HTERT RPE-1 (cell line): ENCODE results near the gene BICDL1.
"Not testable (repeated sequence)": the region's sequence is repeated elsewhere in the genome, so short reads cannot be mapped to it uniquely, and the experiment has no call there.

ENCODE experiments used
- in situ Hi-C: fragments of 300-500 bp; cut with MboI; formaldehyde crosslinking; loops from 4 replicates; pipeline ENCODE4 v1.14.3; 2020; ENCODE audit warnings: low sequenced_read_pairs

The BICDL1 gene

DNA sequence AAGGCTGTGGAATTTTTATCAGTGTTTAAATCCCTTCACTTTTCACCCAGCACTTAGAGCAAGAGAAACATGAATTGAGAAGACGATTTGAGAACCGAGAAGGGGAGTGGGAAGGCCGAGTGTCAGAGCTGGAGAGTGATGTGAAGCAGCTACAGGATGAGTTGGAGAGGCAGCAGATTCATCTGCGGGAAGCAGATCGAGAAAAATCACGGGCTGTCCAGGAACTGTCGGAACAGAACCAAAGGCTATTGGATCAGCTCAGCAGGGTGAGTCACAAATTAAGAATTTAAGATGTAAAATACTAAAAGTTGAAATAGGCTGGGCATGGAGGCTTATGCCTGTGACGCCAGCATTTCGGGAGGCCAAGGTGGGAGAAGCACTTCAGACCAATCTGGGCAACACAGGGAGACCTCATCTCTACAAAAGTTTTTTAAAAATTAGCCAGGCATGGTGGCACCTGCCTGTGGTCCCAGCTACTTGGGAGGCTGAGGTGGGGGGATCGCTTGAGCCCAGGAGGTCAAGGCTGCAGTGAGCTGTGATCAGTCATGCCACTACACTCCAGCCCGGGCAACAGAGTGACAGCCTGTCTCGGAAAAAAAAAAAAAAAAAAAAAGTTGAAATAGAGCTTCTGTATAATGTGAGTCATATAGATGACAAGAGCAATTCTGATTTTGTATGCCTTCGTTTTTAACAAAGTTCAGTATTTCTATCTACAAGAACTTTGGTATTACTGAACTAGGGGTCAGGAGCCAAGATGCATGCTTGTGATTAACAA is 9.6 kb downstream of the BICDL1 start:
- in situ Hi-C loops = no loop called here

DNA sequence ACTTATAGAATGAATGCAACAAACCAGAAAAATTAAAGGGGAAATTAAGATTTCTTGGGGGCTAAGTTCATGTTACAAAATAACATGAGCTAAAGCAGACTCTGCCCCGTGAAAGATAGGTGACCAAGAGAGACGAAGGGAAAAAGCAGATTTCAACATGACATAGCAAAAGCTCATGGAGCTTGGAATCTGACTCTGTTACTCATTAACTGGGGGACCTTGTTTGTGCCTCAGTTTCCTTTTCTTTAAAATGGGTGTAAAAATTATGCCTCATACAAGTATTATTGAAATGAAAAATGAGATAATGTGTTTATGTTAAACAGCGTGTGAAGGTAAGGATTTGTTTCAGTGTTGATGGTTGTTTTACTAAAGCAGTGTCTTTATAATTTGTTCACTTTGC is 11.5 kb downstream of the BICDL1 start:
- in situ Hi-C loops = no loop called here

DNA sequence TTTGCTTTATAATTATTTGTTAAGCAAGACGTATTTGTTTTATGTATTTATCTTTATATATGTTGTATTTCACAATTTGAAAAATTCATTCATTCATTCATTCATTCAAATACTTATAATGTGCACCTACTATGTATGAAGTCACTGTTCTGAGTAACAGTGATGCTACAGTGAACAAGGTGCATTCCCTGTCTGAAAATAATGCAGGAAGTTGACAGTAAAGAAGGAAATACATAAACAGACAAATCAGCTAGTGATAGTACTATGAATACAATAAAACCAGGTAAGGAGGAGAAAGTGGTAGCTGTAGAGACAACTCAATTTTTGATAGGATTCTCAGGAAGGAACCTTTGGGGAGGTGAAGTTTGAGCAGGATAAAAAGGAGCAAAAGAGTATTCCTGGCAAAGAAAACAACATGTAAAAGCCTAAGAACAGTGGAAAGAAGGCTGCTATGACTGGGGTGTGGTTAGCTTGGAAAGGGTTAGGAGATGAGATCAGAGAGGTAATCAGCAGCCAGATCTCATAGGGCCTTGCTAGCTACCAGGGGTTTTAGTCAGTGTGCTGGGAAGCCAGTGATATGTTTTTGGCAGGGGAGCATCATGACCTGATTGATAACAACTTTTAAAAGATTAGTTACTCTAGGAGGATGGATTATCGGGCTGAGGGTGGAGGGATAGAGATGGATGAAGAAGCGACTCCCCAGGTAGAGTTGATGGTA is 17.4 kb downstream of the BICDL1 start:
- in situ Hi-C loops = no loop called here

DNA sequence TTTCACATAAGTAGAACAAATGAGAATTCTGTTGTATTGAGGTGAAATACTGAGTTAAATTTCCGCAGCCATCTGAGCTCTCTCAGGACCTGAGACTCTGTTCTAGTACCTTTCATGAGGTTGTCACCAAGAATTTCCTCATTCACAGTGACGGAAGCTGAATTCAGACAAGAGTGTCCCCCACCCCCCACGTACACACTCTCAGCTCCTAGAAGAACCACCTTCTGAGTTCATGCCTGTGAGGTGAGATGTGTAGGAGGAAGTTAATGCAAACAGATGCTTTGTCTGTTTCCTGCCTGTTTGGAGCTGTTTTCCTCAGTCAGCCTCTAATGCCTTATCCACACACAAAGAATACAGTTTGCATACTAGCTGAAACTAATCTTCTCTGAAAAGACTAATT is 18.2 kb downstream of the BICDL1 start:
- in situ Hi-C loops = no loop called here

DNA sequence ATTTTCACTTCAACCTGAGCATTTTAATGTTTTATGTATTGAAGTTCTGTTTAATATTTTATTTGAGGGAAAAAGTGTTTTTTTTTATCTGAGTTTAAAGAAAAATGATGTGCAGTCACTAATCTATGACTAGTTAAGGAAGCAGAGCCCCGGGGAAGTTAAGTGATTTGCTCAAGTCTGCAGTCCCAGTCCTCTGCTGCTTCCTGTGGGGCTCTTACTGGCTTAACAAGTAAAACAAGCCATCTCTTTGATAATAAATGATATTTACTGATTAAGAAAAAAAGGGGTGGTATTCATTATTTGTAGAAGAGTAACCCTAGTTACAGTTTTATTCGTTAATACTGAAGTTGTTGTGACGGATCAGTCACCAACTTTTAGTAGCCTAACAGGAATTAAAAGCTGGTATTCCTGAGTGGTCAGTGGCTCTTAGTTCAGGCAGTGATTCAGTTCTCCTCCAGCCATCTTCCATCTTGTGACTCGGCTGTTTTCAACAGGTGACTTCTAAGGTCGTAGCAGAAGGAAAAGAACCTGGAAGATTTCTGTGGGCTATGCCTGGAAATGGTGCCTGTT is 21.7 kb downstream of the BICDL1 start:
- in situ Hi-C loops = no loop called here

DNA sequence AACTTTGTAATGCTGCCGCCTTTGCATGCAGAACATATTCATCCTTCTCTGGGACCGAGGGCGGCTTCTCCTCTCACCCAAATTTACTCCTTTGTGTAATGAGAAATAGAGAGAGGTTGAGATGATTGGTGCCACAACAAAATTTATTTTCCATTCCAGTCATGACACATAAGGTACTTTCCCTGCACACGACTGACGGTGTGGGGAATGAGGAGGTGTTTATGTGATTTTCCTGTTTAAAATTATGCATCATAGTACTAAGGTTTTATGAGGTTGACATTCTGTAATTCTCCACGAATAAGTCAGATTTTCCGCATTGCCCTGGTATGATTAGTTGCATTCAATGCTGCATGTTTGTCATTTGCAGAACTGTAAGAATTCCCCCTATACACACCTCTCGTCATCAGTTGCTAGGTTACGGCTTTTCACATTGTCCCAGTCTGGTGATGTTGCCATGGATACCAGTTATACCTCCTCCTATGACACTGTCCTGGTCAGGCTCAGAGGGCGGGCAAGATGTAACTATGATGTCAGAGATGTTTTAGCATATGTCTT is 23.1 kb downstream of the BICDL1 start:
- in situ Hi-C loops = no loop called here

DNA sequence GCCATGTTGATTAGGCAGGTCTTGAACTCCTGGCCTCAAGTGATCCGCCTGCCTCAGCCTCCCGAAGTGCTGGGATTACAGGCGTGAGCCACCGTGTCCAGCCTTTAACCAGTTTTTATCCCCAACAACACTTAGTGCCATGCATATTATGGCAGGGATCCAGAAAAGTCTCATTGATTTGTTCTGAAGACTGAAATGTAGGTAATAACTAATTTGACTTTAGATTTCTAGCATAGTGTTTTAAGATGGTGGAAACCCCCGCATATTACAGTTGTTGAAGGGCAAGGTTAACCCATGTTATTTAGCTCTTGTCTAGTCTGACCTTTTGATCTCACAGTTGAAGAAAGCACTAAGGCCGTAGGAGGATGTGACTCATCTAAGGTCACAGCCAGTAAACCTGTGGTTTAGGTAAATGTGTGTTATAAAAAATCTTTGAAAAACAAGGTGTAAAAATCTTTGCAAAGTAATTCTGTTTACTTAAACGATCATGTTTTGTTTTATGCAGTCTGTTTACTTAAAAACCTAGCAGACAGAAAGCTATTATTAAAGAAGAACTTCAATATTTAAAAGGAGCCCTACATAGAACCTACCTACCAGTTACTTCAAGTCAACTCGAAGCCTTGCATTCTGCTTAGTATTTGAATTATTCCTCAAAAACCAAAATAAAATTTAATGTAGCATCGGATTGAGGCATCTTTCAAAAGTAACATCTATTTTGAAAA is 24.8 kb downstream of the BICDL1 start:
- in situ Hi-C loops = no loop called here

DNA sequence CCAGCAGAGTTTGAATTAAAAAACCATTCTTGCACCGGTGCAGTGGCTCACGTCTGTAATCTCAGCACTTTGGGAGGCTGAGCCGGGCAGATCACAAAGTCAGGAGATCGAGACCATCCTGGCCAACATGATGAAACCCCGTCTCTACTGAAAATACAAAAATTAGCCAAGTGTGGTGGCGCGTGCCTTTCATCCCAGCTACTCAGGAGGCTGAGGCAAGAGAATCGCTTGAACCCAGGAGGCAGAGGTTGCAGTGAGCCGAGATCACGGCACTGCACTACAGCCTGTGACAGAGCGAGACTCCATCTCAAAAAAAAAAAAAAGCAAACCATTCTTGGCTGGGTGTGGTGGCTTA is 25.3 kb downstream of the BICDL1 start:
- in situ Hi-C loops = not testable (repeated sequence)

DNA sequence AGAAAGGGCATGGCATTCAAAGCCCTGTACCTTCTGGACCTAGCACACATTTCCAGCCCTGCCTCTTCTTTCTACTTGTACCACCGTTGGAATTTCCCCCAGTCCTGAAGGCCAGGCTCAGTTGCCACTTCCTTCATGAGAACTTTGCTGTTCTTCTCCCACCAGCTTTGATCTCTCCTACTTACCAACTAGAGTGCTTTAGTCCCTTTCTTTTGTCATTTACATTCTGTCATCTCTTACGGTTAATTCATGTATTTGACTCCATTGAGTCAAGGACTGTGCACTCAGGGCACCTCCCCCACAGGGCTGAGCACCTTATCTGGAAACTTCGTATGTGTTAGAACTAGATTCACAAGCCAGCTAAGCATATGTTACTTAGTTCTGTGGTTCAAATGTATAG is 26.3 kb downstream of the BICDL1 start:
- in situ Hi-C loops = no loop called here

DNA sequence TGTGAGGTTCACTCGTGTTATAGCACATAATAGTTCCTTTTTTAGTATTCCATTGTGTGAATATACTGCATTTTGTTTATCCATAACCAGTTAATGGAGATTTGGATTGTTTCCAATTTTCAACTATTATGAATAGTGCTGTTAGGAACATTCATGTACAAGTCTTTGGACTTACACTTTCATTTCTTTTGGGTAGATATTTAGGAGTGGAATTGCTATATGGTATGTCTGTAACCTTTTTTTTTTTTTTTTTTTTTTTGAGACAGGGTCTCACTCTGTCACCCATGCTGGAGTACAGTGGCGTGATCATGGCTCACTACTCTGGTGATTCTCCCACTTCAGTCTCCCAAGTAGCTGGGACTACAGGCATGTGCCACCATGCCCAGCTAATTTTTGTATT is 27.2 kb downstream of the BICDL1 start:
- in situ Hi-C loops = not testable (repeated sequence)

DNA sequence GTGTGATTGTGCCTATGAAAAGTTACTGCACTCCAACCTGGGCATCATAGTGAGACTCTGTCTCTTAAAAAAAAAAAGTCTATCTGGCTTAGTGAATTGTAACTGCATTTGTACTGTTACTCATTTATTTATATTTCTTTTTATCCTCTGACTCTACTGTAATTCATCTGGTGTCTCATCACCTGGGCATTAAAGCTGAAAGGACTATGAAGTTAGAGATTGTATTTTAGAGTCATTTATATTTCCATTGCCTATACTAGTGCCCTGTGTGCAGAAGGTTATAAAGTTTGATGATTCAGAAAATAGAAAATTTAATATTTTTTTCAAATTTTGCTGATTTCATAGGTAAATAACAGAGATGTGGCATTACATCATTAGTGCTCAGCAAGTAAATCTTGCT is 30.2 kb downstream of the BICDL1 start:
- in situ Hi-C loops = no loop called here

DNA sequence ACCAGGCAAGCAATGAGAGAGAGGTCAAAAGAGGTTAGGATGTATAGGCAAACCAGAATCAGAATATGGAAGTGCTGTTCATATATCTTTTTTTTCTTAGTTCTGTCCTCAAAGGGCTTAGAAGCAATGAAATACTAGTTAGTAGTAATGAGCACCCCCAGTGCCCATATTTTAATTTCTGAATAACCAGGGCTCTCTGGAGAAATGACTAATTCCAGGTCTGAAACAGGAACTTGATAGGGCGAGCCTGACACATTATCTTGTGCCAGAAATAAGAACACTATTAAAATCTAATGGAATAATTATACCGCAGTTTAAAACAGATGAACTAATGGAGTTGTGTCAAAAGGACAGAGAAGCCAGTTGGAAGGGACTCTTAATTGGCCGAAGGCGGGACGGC is 30.9 kb downstream of the BICDL1 start:
- in situ Hi-C loops = no loop called here

DNA sequence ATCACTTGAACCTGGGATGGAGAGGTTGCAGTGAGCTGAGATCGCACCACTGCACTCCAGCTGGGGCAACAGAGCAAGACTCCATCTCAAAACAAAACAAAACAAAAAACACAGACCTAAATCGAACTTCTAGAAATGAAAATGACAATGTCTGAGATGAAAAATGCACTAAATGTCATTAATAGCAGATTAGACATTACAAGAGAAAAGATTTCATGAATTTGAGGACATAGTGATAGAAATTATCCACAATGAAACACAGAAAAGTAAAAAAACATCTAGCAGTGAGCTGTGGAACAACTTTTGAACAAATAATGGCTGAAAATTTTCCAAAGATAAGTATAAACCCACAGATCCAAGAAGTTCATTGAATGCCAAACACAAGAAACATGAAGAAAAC is 35.2 kb downstream of the BICDL1 start:
- in situ Hi-C loops = no loop called here

DNA sequence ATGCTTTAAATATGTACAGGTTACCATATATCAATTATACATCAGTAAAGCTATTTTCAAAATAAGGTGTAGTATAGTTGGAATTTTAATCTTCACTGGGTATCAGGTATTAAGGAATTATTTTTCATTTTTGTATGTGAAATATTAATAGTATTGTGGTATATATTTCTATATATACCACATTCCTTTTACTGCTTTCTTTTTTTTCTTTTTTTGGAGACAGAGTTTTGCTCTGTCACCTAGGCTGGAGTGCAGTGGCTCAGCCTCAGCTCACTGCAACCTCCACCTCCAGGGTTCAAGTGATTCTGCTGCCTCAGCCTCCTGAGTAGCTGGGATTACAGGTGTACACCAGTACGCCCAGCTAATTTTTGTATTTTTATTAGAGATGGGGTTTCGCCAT is 36.6 kb downstream of the BICDL1 start:
- in situ Hi-C loops = no loop called here

DNA sequence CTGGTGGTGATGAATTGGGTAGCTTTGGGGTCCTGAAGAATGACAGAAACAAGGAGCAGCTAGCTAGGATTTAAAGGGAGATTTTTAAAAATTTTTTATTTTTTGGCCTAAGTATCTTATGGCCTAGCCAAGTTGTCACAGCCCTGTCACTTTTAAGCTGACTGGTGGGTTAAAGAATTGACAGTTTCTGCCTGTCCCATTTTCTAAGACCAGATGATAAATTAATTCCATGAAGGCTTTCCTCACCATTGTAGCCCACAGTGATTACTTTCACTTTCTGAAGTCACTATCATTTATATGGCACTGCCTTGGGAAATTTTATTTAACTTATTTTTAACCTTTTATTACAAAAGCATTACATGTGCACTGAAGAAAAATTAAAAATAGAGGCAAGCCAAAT is 43.2 kb downstream of the BICDL1 start:
- in situ Hi-C loops = no loop called here

DNA sequence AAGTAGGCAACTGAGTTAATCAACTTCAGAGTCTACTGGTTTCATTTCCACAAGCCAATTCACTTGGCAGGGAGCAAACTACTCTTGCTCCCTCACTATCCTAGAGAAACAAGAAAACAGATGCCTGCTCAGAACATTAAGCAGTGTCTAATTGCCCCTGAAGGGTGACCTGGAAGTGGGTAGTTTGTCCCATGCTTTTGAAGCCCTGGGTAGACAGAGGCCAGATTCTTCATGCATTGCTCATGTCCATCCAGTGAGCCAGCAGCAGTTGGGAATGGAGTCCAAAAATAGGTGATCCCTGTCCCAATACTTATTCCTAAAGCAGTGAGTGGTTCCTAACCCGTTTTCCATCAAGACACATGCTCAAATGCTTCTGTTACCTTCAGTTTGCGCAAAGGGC is 48.8 kb downstream of the BICDL1 start:
- in situ Hi-C loops = no loop called here

DNA sequence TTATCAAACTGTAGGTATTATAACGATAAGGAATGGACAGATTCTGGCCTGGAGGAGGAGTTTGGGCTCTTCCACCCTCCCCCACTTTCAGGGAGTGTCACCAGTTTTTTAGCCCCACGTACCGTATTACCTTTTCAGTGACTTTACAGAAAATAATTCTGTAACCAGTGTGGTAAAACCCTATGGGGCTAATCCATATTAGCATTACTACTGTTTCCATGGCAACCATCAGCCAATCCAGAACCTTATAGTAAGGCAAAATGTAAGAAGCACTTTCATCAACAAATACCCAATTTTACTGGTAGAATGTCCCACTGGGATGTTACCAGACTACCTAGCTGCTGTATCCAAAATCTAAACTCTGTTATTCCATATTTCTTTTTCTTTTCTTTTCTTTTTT is 50.7 kb downstream of the BICDL1 start:
- in situ Hi-C loops = no loop called here

DNA sequence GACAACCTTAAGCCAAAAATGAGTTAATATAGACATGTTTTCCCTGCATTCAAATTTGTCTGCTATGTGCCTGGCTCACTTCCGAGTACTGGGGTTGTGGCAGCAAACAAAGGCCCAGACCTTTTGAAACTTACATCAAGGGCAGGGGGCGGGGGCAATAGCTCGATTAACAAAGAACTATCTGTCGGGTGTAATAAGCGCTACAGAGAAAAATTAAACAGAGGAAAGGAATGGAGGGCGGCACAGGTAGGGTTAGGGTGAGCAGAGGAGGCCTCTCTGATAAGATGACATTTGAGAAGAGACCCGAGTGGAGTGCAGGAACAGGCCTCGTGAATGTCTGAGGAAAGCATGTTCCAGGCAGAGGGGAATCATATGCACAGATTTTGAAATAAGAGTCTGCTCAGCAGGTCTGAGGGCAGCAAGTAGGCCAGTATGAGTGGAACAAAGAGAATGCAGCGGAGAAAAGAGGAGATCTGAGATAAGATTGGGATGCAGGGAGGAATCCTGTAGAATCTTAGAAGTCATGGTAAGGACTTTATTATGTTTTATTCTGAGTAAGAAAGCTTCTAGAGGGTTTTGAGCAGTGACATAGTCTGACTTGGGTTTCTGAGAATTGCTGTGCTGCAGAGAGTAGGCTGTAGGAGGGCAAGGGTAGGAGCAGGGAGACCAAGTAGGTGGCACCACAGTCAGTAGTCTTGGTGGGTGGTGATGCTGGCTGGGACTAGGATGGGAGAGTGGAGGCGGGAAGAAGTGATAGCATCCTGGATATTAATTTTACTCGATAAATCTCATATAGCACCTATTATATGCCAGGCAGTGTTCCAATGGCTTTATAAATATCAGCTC is 52.6 kb downstream of the BICDL1 start:
- in situ Hi-C loops = no loop called here

DNA sequence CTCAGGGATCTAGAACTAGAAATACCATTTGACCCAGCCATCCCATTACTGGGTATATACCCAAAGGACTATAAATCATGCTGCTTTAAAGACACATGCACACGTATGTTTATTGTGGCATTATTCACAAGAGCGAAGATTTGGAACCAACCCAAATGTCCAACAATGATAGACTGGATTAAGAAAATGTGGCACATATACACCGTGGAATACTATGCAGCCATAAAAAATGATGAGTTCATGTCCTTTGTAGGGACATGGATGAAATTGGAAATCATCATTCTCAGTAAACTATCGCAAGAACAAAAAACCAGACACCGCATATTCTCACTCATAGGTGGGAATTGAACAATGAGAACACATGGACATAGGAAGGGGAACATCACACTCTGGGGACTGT is 56.3 kb downstream of the BICDL1 start:
- in situ Hi-C loops = not testable (repeated sequence)

DNA sequence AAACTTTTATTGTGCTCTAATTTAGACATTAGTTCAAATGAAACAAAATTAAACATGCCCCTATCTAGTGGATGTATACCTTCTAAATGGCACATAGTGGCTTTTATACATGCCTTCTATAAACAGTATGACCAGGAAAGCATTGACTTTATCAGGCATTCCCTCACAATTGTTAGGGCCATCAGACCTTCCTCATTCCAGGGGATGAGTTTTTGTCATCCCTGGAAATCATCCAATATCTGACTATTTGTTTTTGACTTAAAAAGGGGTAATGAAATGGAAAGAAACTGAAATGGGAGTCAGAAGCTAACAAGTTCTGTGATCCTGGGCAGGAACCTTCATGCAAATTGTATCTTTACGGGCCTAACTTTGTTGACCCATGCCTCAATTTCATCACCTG is 58.0 kb downstream of the BICDL1 start:
- in situ Hi-C loops = no loop called here

DNA sequence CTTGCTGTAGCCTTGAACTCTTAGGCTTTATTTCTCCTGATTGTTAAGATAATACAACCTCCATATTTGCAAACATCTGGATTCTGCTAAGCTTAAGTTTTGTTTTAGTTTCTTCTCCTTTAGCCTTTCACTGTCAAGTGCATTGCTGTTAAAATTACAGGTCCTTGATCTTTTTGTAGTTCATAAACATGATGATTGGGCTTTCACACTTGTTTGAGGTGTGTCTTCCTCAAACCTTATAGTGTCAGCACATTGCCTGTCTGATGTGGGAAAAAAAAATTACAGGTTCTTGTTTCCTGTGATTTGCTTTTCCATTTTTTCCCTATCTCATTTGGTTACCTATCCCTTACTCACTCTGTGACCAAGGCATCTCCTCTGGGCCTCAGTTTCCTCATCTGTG is 59.2 kb downstream of the BICDL1 start:
- in situ Hi-C loops = no loop called here
